Measurements from ENCODE around the gene ZNF575. TPM values are rescaled to one million over a fixed set of nuclear protein-coding genes. Genes with fewer than 3 reads are reported as not detected.
A peak's percentile ranks its signal among the peaks of the same experiment; 100 is the strongest.

ZNF575 gene
- polyA plus RNA-seq, 6 donors from 2014 or later, result 0.39 to 2.2 (median 1.6) TPM

DNA sequence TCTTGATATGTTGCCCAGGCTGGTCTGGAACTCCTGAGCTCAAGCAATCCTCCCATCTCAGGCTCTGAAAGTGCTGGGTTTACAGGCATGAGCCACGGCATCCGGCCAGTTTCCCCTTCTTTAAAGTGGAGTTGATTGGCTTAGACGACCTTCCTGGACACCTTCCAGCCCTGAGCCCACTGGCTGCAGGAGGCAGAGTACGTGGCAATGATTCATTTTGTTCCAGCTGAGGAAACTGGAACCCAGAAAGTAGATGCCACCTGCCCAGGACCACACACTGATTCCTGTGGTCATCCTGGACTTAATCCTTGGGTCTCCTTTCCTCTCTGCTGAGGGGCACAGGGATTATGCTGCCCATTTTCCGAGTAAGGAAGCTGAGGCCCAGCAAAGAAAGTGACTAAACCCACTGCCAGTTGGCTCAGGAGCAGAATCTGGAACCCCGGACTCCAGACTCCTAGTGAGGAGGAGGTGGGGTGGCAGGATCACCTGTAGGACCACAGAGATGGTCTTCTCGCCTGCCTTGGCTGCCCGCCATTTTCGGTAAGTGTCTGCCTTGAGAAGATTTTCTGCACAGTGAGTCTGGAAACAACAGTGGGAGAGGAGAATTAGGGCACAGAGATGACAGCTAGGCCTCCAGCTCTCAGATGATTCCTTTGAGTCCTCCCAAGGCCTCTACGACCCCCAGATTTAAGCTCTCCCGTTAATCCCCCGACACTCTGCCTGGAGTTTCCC lies 41.6 kb downstream of the ZNF575 start:
- Mint-ChIP-seq H3K36me3 (peaks cover 0 to 8% of the 10 kb centered on the region in 2 donors), H3K9me3 (no peaks in the 10 kb centered on the region), H3K4me1 (peaks cover 49 to 65% (median 55%) of the 10 kb centered on the region in 3 donors), H3K4me3 (peak overlapping the region; percentile 97 to 99 (median 98)), H3K27ac (peak overlapping the region; percentile 97 to 99 (median 98)), H3K27me3 (no peaks in the 10 kb centered on the region)
- ATAC-seq (ENCODE audit: low read depth in 2 of 2), result no peak
- no peak for DNase-seq

GRCh38 chr19:43575156-43575950 lies 42.4 kb downstream of the ZNF575 start, which contains the start of the genes PINLYP and XRCC1:
Gene PINLYP, plus strand, starts transcription at chr19:43575801. Its CDS starts 1,391 bp downstream, at chr19:43577192.
Gene XRCC1, minus strand, starts transcription at chr19:43575527. Its CDS starts 69 bp downstream, at chr19:43575458.
- Mint-ChIP-seq H3K36me3 (peaks cover 0 to 8% of the 10 kb centered on the region in 2 donors), H3K4me3 (peak within 1 kb of the TSS; percentile 97 to 99 (median 98)), H3K27me3 (no peaks in the 10 kb centered on the region), H3K9me3 (no peaks in the 10 kb centered on the region), H3K4me1 (peaks cover 49 to 65% (median 55%) of the 10 kb centered on the region in 3 donors), H3K27ac (peak within 1 kb of the TSS; percentile 97 to 99 (median 98))
- DNase-seq (peak; percentile 94), ATAC-seq (ENCODE audit: low read depth in 2 of 2) (peak; percentile 98 to 99)

DNA sequence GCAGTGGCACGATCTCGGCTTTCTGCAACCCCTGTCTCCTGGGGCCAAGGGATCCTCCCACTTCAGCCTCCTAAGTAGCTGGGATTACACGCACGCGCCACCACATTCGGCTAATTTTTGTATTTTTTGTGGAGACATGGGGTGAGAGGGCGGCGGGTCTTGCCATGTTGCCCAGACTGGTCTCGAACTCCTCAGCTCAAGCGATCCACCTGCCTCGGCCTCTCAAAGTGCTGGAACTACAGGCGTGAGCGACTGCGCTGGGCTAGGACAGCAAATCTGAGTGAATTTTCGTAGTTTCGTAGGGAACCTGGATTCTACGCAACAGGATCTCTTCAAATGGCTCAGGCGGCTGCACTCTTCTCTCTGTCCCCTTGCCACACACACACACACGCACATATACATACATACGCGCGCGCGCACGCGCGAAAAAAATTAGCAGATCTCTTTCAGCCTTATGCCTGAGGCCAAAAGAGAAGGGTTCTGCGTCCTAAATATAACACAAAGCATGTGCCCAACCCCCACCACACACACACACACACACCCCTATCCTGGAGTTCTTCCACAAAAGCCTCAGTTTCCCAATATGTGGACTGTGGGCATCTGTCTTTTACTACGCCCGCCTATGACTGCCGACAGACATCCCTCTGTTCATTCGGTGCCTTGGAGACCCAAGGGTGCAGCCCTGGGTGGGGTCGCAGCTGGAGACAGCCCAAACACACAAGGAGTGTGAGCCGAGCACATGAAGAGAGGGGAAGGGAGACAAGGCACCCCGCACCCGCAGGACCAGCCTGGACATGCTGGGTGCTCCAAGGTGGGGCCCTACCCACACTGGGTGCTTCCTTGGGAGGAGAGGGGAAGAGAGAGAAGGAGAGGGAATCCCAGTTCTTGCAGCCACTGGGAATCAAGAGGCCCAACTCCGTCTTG lies 43.2 kb downstream of the ZNF575 start:
- Mint-ChIP-seq H3K36me3 (peaks cover 0 to 8% of the 10 kb centered on the region in 2 donors), H3K27me3 (no peaks in the 10 kb centered on the region), H3K9me3 (no peaks in the 10 kb centered on the region), H3K4me1 (peaks cover 46 to 58% (median 47%) of the 10 kb centered on the region in 3 donors), H3K4me3 (peak overlapping the region; percentile 61 to 99 (median 82)), H3K27ac (peak overlapping the region; percentile 65 to 99 (median 98))
- DNase-seq (no peak), ATAC-seq (ENCODE audit: low read depth in 2 of 2) (peak in 1 of 2 donors; percentile 1)

DNA sequence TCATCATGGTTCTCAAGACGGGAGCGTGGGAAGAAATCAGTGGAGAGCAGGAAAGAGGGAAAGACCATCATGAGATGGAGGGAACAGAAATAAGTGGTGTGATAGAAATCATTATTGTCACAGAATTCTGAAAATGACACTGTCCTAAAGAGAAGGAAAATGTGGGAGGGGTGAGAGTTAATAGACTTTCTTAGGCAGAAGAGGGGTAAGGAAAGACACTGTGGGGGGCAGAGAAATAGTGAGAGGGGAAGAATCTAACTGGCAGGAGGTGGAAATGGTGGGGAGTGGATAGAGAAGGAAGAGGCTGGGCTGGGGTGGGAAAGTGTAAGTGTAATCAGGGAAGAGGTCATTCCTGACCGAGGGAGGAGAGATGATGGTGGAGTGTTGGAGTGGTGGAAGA lies 45.8 kb downstream of the ZNF575 start:
- Mint-ChIP-seq H3K4me1 (peaks cover 42 to 62% (median 47%) of the 10 kb centered on the region in 3 donors), H3K9me3 (no peaks in the 10 kb centered on the region), H3K4me3 (peak overlapping the region; percentile 38 to 90 (median 76)), H3K27me3 (no peaks in the 10 kb centered on the region), H3K27ac (peak overlapping the region in 5 of 6 donors; percentile 29 to 75 (median 65)), H3K36me3 (no peaks in the 10 kb centered on the region)
- no peak for ATAC-seq (ENCODE audit: low read depth in 2 of 2)
- no peak for DNase-seq

DNA sequence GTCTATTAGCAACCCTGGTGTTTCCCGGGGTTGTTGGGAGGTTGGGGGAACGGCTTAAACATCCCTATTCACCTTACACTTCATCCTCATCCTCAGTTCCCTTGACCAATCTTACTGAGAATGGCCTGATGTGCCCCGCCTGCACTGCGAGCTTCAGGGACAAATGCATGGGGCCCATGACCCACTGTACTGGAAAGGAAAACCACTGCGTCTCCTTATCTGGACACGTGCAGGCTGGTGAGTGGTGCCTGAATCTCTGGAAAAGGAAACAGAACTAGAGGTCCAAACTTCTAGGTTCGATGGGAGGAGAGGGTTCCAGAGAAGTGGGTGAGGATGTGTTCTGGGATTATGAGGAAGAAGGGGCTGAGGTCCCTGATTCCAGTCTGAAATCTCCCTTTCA lies 48.5 kb downstream of the ZNF575 start:
- Mint-ChIP-seq H3K4me3 (peak overlapping the region in 3 of 8 donors; percentile 56 to 71 (median 64)), H3K9me3 (no peaks in the 10 kb centered on the region), H3K36me3 (peaks cover 0 to 6% of the 10 kb centered on the region in 2 donors), H3K27ac (peak overlapping the region in 3 of 6 donors; percentile 27 to 90 (median 75)), H3K27me3 (no peaks in the 10 kb centered on the region), H3K4me1 (peaks cover 49 to 68% (median 57%) of the 10 kb centered on the region in 3 donors)
- no peak for DNase-seq
- no peak for ATAC-seq (ENCODE audit: low read depth in 2 of 2)

GRCh38 chr19:43582495-43582894 lies 49.5 kb downstream of the ZNF575 start:
- H3K4me3 Mint-ChIP-seq, result peak overlapping the region in 2 of 8 donors; percentile 37 to 65
- DNase-seq (no peak), ATAC-seq (ENCODE audit: low read depth in 2 of 2) (no peak)
- peaks cover 43 to 70% (median 56%) of the 10 kb centered on the region in 3 donors for H3K4me1 Mint-ChIP-seq
- H3K36me3 Mint-ChIP-seq, result peaks cover 0 to 8% of the 10 kb centered on the region in 2 donors
- no peaks in the 10 kb centered on the region for H3K9me3 Mint-ChIP-seq
- peak overlapping the region in 1 of 6 donors; percentile 7 for H3K27ac Mint-ChIP-seq
- no peaks in the 10 kb centered on the region for H3K27me3 Mint-ChIP-seq

- no peaks in the 10 kb centered on the region for H3K27me3 Mint-ChIP-seq
- H3K4me1 Mint-ChIP-seq, result peaks cover 36 to 70% (median 52%) of the 10 kb centered on the region in 3 donors
- DNase-seq, result no peak
- H3K36me3 Mint-ChIP-seq, result peaks cover 0 to 8% of the 10 kb centered on the region in 2 donors
- H3K27ac Mint-ChIP-seq, result peak overlapping the region; percentile 63 to 92 (median 89)
- no peaks in the 10 kb centered on the region for H3K9me3 Mint-ChIP-seq
- ATAC-seq (ENCODE audit: low read depth in 2 of 2), result no peak
- peak overlapping the region; percentile 26 to 62 (median 44) for H3K4me3 Mint-ChIP-seq
Observed at GRCh38 chr19:43584484-43584883, 51.5 kb downstream of the ZNF575 start.

Other genes with a start within 250 kb of the ZNF575 start
- gene CD177, start 179.5 kb upstream of the ZNF575 start, polyA plus RNA-seq (ENCODE audit: low read depth in 6 of 6), result under 1 TPM in 1 of 6 donors, not detected in 5; 0.28 TPM
- gene TEX101, start 118.3 kb upstream of the ZNF575 start, polyA plus RNA-seq (ENCODE audit: low read depth in 6 of 6), result not detected
- under 1 TPM in 4 of 6 donors, not detected in 2; 0.24 to 0.90 (median 0.45) TPM for gene LYPD3, start 67.6 kb upstream of the ZNF575 start, polyA plus RNA-seq (ENCODE audit: low read depth in 6 of 6)
- gene PHLDB3, start 28.4 kb upstream of the ZNF575 start, polyA plus RNA-seq (ENCODE audit: low read depth in 6 of 6), result 1 to 10 TPM in 5 of 6 donors, under 1 TPM in 1; 0.26 to 4.2 (median 2.5) TPM
- 10 to 100 TPM; 15.5 to 30.7 (median 24.0) TPM for gene ETHE1, start 6.0 kb upstream of the ZNF575 start, polyA plus RNA-seq (ENCODE audit: low read depth in 6 of 6)
- gene XRCC1, start 42.3 kb downstream of the ZNF575 start, polyA plus RNA-seq (ENCODE audit: low read depth in 6 of 6), result 10 to 100 TPM; 24.4 to 32.4 (median 29.6) TPM
- 1 to 10 TPM in 5 of 6 donors, not detected in 1; 1.1 to 2.6 (median 2.0) TPM for gene PINLYP, start 42.6 kb downstream of the ZNF575 start, polyA plus RNA-seq (ENCODE audit: low read depth in 6 of 6)
- gene IRGQ, start 62.9 kb downstream of the ZNF575 start, polyA plus RNA-seq (ENCODE audit: low read depth in 6 of 6), result 1 to 10 TPM in 4 of 6 donors, under 1 TPM in 1, not detected in 1; 0.93 to 2.4 (median 1.3) TPM
- gene ZNF576, start 63.4 kb downstream of the ZNF575 start, polyA plus RNA-seq (ENCODE audit: low read depth in 6 of 6), result 10 to 100 TPM in 3 of 6 donors, 1 to 10 TPM in 3; 2.3 to 13.6 (median 10.1) TPM
- gene SRRM5, start 78.9 kb downstream of the ZNF575 start, polyA plus RNA-seq (ENCODE audit: low read depth in 6 of 6), result under 1 TPM in 3 of 6 donors, not detected in 3; 0.24 to 0.73 (median 0.25) TPM
- 10 to 100 TPM in 4 of 6 donors, 1 to 10 TPM in 2; 8.2 to 18.4 (median 11.1) TPM for gene ZNF428, start 86.4 kb downstream of the ZNF575 start, polyA plus RNA-seq (ENCODE audit: low read depth in 6 of 6)
- gene CADM4, start 106.7 kb downstream of the ZNF575 start, polyA plus RNA-seq (ENCODE audit: low read depth in 6 of 6), result under 1 TPM in 4 of 6 donors, not detected in 2; 0.12 to 0.22 (median 0.19) TPM
- gene PLAUR, start 137.0 kb downstream of the ZNF575 start, polyA plus RNA-seq (ENCODE audit: low read depth in 6 of 6), result 1 to 10 TPM in 1 of 6 donors, under 1 TPM in 4, not detected in 1; 0.37 to 1.1 (median 0.84) TPM
- not detected for gene IRGC, start 182.9 kb downstream of the ZNF575 start, polyA plus RNA-seq (ENCODE audit: low read depth in 6 of 6)
- gene SMG9, start 221.8 kb downstream of the ZNF575 start, polyA plus RNA-seq (ENCODE audit: low read depth in 6 of 6), result 10 to 100 TPM in 2 of 6 donors, 1 to 10 TPM in 4; 2.7 to 13.0 (median 8.2) TPM
- 10 to 100 TPM in 4 of 6 donors, 1 to 10 TPM in 2; 9.7 to 17.2 (median 10.3) TPM for gene KCNN4, start 247.8 kb downstream of the ZNF575 start, polyA plus RNA-seq (ENCODE audit: low read depth in 6 of 6)

Data from naive B cell (primary cell).